Measurements from ENCODE around the gene PNN. TPM values are rescaled to one million over a fixed set of nuclear protein-coding genes. Genes with fewer than 3 reads are reported as not detected.
"Not testable (repeated sequence)": the region's sequence is repeated elsewhere in the genome, so short reads cannot be mapped to it uniquely, and the experiment has no call there.

PNN gene
- total RNA-seq, 1 experiment from 2014 or later: 156 TPM

DNA sequence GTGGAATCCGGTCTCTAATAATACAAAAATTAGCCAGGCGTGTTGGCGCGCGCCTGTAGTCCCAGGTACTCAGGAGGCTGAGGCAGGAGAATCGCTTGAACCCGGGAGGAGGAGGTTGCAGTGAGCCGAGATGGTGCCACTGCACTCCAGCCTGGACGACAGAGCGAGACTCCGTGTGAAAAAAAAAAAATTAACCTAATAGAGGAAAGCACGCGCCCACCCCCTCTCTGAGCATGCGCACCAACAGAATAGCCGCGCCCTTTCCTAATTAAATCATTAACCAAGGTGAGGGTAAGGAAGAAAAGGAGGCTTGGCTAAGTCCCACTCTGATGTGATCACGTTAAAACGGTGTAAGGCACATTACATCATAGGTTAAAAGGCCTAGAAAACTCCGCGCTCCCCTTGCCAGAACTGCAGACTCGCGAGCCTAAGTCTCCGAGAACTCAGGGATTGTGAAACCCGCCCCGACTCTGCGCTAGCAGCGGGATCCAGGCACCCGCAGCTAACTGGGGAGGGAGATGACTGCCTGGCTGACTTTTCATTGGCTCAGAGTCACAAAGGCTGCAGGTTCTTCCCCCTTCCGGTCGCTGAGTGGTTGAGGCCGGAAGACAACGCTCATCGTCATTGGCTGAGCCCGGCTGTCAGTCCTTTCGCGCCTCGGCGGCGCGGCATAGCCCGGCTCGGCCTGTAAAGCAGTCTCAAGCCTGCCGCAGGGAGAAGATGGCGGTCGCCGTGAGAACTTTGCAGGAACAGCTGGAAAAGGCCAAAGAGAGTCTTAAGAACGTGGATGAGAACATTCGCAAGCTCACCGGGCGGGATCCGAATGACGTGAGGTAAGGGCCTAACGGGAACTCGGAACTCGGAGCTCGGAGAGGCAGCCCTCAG, at the start of gene PNN (continued):
- TF ChIP-seq, protein P1, sequence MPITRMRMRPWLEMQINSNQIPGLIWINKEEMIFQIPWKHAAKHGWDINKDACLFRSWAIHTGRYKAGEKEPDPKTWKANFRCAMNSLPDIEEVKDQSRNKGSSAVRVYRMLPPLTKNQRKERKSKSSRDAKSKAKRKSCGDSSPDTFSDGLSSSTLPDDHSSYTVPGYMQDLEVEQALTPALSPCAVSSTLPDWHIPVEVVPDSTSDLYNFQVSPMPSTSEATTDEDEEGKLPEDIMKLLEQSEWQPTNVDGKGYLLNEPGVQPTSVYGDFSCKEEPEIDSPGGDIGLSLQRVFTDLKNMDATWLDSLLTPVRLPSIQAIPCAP (CRISPR knock-in tag; IDR thresholded peaks at IDR 0.05): no peak
- TF ChIP-seq NFE2L1 (CRISPR knock-in tag; IDR thresholded peaks at IDR 0.05) (0 out of 2 replicates have a peak, but pooled peaks have one; percentile 23), SP1 (CRISPR knock-in tag; conservative IDR thresholded peaks at IDR 0.05) (peak; percentile 59; the same call in 1 of the 2 replicates), CREM (CRISPR knock-in tag; IDR thresholded peaks at IDR 0.05) (0 out of 2 replicates have a peak, but pooled peaks have one; percentile 71), FOXK1 (CRISPR knock-in tag; IDR thresholded peaks at IDR 0.05) (0 out of 2 replicates have a peak, but pooled peaks have one; percentile 11), EMX1 (CRISPR knock-in tag; IDR thresholded peaks at IDR 0.05) (no peak), TEAD4 (CRISPR knock-in tag; IDR thresholded peaks at IDR 0.05) (no peak)
- TF ChIP-seq, protein P2, sequence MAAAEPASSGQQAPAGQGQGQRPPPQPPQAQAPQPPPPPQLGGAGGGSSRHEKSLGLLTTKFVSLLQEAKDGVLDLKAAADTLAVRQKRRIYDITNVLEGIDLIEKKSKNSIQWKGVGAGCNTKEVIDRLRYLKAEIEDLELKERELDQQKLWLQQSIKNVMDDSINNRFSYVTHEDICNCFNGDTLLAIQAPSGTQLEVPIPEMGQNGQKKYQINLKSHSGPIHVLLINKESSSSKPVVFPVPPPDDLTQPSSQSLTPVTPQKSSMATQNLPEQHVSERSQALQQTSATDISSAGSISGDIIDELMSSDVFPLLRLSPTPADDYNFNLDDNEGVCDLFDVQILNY (CRISPR knock-in tag; IDR thresholded peaks at IDR 0.05): 0 out of 2 replicates have a peak, but pooled peaks have one; percentile 41
- TF ChIP-seq, protein P3, sequence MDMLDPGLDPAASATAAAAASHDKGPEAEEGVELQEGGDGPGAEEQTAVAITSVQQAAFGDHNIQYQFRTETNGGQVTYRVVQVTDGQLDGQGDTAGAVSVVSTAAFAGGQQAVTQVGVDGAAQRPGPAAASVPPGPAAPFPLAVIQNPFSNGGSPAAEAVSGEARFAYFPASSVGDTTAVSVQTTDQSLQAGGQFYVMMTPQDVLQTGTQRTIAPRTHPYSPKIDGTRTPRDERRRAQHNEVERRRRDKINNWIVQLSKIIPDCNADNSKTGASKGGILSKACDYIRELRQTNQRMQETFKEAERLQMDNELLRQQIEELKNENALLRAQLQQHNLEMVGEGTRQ (CRISPR knock-in tag; IDR thresholded peaks at IDR 0.05): 0 out of 2 replicates have a peak, but pooled peaks have one; percentile 26
- TF ChIP-seq, protein P4, sequence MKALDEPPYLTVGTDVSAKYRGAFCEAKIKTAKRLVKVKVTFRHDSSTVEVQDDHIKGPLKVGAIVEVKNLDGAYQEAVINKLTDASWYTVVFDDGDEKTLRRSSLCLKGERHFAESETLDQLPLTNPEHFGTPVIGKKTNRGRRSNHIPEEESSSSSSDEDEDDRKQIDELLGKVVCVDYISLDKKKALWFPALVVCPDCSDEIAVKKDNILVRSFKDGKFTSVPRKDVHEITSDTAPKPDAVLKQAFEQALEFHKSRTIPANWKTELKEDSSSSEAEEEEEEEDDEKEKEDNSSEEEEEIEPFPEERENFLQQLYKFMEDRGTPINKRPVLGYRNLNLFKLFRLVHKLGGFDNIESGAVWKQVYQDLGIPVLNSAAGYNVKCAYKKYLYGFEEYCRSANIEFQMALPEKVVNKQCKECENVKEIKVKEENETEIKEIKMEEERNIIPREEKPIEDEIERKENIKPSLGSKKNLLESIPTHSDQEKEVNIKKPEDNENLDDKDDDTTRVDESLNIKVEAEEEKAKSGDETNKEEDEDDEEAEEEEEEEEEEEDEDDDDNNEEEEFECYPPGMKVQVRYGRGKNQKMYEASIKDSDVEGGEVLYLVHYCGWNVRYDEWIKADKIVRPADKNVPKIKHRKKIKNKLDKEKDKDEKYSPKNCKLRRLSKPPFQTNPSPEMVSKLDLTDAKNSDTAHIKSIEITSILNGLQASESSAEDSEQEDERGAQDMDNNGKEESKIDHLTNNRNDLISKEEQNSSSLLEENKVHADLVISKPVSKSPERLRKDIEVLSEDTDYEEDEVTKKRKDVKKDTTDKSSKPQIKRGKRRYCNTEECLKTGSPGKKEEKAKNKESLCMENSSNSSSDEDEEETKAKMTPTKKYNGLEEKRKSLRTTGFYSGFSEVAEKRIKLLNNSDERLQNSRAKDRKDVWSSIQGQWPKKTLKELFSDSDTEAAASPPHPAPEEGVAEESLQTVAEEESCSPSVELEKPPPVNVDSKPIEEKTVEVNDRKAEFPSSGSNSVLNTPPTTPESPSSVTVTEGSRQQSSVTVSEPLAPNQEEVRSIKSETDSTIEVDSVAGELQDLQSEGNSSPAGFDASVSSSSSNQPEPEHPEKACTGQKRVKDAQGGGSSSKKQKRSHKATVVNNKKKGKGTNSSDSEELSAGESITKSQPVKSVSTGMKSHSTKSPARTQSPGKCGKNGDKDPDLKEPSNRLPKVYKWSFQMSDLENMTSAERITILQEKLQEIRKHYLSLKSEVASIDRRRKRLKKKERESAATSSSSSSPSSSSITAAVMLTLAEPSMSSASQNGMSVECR (CRISPR knock-in tag; IDR thresholded peaks at IDR 0.05; ENCODE audit: borderline replicate concordance): 0 out of 2 replicates have a peak, but pooled peaks have one; percentile 37

DNA sequence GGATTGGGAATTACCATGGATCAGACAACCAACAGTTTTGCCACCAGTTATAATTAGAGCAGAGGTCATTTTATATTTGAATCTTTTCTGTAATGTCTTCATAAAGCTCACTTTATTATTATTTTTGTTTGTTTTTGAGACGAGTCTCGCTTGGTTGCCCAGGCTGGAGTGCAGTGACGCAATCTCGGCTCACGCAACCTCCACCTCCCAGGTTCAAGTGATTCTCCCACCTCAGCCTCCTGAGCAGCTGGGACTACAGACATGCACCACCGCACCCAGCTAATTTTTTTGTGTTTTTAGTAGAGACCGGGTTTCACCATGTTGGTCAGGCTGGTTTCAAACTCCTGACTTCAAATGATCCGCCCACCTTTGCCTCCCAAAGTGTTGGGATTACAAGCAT, 37.2 kb upstream of the PNN start:
- DNase-seq (ENCODE audit: low spot score); H3K27ac Mint-ChIP-seq; H3K27me3 Mint-ChIP-seq (ENCODE audit: low read depth); CTCF ChIA-PET; H3K4me3 Mint-ChIP-seq; ATAC-seq; POLR2A ChIA-PET; H3K4me1 Mint-ChIP-seq: not testable (repeated sequence)
- Mint-ChIP-seq H3K36me3 (peaks cover 67% of the 10 kb centered on the region), H3K9me3 (peaks cover 26% of the 10 kb centered on the region)

DNA sequence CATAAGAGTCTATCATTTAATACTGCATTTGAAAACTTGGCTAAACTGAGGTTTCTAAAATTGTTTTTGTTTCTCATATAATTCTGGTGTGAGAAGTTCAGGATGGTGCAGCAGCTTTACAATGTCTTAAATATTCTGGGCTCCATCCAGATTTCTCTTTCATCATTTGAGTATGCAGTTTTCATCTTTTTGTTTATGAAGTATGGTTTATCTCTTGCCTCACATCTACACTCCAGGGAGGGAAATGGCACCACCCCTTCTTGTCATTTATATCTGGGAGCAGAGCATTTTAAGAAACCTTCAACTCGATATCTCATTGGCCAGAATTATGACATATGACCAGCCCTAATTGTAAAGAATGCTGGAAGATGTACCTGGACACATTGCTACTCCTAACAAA, 36.6 kb upstream of the PNN start:
- no peak for DNase-seq (ENCODE audit: low spot score)
- no peak for ATAC-seq
- H3K27ac Mint-ChIP-seq: no peak overlapping the region
- no peaks in the 10 kb centered on the region; the same call in 1 of the 2 replicates for H3K27me3 Mint-ChIP-seq (ENCODE audit: low read depth)
- CTCF ChIA-PET: no interaction called here
- H3K9me3 Mint-ChIP-seq: peaks cover 30% of the 10 kb centered on the region
- H3K4me1 Mint-ChIP-seq: peaks cover 8% of the 10 kb centered on the region
- POLR2A ChIA-PET: no interaction called here
- H3K4me3 Mint-ChIP-seq: no peak overlapping the region
- H3K36me3 Mint-ChIP-seq: peaks cover 69% of the 10 kb centered on the region
- TF ChIP-seq, protein P5, sequence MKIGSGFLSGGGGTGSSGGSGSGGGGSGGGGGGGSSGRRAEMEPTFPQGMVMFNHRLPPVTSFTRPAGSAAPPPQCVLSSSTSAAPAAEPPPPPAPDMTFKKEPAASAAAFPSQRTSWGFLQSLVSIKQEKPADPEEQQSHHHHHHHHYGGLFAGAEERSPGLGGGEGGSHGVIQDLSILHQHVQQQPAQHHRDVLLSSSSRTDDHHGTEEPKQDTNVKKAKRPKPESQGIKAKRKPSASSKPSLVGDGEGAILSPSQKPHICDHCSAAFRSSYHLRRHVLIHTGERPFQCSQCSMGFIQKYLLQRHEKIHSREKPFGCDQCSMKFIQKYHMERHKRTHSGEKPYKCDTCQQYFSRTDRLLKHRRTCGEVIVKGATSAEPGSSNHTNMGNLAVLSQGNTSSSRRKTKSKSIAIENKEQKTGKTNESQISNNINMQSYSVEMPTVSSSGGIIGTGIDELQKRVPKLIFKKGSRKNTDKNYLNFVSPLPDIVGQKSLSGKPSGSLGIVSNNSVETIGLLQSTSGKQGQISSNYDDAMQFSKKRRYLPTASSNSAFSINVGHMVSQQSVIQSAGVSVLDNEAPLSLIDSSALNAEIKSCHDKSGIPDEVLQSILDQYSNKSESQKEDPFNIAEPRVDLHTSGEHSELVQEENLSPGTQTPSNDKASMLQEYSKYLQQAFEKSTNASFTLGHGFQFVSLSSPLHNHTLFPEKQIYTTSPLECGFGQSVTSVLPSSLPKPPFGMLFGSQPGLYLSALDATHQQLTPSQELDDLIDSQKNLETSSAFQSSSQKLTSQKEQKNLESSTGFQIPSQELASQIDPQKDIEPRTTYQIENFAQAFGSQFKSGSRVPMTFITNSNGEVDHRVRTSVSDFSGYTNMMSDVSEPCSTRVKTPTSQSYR (CRISPR knock-in tag; IDR thresholded peaks at IDR 0.05): no peak
- TF ChIP-seq EMX1 (CRISPR knock-in tag; IDR thresholded peaks at IDR 0.05) (no peak), CREB1 (CRISPR knock-in tag; IDR thresholded peaks at IDR 0.05) (no peak)
- TF ChIP-seq, protein P6, sequence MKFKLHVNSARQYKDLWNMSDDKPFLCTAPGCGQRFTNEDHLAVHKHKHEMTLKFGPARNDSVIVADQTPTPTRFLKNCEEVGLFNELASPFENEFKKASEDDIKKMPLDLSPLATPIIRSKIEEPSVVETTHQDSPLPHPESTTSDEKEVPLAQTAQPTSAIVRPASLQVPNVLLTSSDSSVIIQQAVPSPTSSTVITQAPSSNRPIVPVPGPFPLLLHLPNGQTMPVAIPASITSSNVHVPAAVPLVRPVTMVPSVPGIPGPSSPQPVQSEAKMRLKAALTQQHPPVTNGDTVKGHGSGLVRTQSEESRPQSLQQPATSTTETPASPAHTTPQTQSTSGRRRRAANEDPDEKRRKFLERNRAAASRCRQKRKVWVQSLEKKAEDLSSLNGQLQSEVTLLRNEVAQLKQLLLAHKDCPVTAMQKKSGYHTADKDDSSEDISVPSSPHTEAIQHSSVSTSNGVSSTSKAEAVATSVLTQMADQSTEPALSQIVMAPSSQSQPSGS (CRISPR knock-in tag; IDR thresholded peaks at IDR 0.05; ENCODE audit: borderline replicate concordance, low read depth): no peak
- TF ChIP-seq, protein P7, sequence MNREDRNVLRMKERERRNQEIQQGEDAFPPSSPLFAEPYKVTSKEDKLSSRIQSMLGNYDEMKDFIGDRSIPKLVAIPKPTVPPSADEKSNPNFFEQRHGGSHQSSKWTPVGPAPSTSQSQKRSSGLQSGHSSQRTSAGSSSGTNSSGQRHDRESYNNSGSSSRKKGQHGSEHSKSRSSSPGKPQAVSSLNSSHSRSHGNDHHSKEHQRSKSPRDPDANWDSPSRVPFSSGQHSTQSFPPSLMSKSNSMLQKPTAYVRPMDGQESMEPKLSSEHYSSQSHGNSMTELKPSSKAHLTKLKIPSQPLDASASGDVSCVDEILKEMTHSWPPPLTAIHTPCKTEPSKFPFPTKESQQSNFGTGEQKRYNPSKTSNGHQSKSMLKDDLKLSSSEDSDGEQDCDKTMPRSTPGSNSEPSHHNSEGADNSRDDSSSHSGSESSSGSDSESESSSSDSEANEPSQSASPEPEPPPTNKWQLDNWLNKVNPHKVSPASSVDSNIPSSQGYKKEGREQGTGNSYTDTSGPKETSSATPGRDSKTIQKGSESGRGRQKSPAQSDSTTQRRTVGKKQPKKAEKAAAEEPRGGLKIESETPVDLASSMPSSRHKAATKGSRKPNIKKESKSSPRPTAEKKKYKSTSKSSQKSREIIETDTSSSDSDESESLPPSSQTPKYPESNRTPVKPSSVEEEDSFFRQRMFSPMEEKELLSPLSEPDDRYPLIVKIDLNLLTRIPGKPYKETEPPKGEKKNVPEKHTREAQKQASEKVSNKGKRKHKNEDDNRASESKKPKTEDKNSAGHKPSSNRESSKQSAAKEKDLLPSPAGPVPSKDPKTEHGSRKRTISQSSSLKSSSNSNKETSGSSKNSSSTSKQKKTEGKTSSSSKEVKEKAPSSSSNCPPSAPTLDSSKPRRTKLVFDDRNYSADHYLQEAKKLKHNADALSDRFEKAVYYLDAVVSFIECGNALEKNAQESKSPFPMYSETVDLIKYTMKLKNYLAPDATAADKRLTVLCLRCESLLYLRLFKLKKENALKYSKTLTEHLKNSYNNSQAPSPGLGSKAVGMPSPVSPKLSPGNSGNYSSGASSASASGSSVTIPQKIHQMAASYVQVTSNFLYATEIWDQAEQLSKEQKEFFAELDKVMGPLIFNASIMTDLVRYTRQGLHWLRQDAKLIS (CRISPR knock-in tag; IDR thresholded peaks at IDR 0.05; ENCODE audit: borderline replicate concordance): no peak

All from WTC11 (cell line).